Activated CD4-positive, alpha-beta T cell treated with anti-CD3 and anti-CD28 coated beads, Interleukin-2, amount 50 U/mL, for 48 hours (primary cell): ENCODE results near the gene WDHD1.
"Not testable (repeated sequence)": the region's sequence is repeated elsewhere in the genome, so short reads cannot be mapped to it uniquely, and the experiment has no call there.

Experiments
- DNase-seq, 2 experiments: peaks; one replicate each; pipeline ENCODE4 v3.0.0-alpha.2; 2020

The WDHD1 gene

DNA sequence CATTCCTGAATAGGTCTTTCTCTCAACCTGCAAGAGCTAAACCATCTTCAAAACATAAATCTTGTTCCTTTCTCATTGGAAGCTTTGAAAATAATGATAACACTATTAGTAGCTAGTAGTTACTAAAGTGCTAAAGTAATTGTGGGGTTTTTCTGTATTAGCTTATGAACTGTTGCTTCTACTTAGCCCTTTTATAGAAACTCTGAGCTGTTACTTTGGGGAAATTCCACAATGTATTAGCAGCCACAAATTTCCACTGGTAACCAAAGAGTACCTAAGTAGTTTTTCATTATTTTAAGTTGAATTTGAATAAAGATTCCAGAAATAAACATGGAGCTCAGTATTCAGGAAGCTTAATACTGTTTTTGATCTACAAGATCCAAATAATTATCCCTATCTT lies 18.2 kb upstream of the WDHD1 start:
- DNase-seq = no peak

DNA sequence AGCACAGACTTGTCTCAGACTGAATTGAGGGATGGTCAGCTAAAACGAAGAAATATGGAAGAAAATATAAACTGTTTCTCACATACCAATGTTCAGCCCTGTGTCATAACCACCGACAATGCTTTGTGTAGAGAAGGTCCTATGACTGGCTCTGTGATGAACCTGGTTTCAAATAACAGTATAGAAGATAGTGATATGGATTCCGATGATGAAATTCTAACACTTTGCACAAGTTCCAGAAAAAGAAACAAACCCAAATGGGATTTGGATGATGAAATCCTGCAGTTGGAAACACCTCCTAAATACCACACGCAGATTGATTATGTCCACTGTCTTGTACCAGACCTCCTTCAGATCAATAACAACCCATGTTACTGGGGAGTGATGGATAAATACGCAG lies 16.6 kb upstream of the WDHD1 start:
- DNase-seq = no peak

DNA sequence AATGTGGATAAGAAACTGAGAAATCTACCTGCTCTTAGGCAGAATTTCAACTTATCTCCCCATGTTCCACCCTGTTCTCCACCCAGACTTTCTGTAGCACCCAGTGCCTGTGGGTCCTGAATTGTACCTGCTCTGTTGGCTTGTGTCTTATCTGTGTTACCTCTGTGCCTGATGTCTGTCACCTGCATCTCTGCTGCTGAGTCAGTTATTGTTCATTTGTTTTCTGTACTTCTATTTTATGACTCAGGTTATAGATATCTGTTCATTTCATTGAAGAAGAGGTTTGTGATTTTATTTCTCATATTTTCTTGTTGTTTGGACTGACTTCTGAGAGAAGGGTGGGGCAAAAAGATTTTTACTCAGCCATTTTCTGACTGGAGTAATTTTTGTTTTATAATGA lies 11.8 kb upstream of the WDHD1 start:
- no peak for DNase-seq

DNA sequence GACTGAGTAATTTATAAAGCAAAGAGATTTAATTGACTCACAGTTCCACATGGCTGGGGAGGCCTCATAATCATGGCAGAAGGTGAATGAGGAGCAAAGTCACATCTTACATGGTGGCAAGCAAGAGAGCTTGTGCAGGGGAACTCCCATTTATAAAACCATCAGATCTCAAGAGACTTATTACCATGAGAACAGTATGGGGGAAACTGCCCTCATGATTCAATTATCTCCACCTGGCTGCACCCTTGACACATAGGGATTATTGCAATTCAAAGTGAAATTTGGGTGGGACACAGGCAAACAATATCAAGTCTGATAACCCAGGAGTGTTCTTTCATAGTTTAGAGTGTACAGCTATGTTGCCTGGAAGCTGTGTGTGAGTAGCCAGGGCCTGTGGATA lies 11.1 kb upstream of the WDHD1 start:
- DNase-seq = not testable (repeated sequence)

DNA sequence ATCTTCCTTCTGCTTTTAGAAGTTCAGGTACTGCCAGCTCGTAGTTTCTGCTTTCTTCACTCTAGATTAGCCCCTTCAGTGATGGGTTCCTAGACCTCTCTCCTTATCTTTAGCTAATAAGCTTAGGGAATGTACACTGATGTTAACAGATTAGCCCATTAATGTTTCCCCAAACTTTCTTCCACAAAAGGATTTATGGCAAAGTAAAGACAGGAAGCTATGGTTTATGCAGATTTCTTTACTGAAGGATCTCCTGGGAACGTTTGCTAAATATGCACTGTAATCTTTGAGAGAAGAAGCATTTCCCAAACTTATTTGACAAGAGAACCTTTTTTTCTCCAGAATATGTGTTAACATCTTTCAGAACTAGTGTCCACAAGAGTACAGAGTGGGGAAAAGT lies 4.3 kb upstream of the WDHD1 start:
- no peak for DNase-seq

DNA sequence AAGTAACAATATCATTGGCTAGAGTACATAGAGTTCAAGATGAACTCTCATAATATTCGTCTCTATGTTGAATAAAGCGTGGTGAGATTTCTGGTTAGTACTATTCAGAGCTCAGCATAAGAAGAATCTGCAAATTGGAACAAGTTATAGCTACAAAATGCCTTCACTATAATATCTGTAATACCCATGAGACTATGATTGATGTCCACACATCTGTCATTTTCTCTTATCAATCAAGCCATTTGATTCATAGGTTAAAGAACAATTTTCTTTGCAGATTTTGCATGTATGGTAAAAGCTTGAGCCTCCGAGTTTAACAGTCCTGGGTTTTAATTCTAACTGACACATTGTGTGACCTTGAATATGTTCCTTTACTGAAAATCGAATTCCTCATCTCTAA lies 1.6 kb upstream of the WDHD1 start:
- no peak for DNase-seq

DNA sequence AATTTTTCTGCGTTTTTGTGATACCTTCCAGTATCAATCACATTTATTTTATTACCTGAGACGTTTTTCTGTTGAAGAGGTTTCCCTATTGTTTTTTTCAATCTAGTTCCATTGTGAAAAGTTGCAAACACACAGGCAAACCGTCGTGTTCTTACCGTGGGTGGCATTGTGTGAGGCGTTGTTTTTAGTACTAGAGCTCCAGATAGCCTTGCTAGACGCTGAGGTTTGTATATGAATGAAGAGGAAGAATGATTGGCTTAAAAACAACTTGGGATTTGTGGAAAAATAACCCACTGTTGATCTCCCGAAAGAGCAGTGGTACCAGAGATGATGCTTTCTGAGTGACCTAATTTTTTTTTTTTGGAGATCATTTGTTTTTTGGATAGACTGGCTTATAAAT lies 1.2 kb upstream of the WDHD1 start:
- no peak for DNase-seq

DNA sequence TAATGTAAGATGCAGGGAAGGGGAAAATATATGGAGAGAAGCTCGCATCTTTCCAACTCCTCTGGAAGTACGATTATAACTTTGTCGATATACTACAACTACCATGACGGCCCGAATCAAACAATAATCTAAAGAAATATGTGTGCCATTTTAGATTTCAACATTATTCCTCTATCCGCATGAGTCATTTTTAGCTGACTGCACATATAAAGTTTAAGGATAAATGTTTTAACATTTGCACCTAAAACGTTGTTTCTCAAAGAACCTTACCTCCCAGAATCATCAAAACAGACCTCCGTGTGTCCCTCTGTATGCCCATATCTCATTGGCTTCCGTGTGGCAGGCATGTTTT lies 482 bp downstream of the WDHD1 start:
- DNase-seq = no peak

DNA sequence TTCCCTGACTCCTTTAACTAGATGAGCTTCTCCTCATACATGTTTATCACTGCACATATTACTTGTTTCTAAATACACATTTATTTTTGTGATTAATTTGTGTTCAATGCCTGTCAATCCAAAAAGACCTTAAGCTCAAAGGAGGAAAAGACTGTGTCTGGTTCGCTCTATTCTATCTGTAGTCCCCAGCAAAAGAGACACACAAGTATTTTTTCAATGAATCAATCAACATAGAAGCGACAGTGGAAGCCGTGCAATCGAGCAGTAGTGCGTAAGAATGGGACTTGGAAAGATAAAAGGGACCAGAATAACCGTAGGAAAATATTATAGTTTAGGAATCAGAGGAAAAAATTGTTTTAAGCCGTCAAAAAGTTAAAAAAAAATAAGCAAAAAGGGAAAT lies 951 bp downstream of the WDHD1 start:
- no peak for DNase-seq

DNA sequence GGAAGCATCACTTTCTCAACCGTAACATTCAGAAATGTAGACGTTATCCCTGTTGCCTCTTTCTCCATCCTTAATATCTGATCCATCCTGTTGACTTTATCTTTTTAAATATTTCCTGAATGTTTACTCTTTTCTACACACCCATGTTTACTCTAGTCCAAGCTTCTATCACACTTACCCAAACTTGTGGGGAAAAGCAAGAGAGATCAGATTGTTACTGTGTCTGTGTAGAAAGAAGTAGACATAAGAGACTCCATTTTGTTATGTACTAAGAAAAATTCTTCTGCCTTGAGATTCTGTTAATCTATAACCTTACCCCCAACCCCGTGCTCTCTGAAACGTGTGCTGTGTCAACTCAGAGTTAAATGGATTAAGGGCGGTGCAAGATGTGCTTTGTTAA lies 2.5 kb downstream of the WDHD1 start:
- not testable (repeated sequence) for DNase-seq

DNA sequence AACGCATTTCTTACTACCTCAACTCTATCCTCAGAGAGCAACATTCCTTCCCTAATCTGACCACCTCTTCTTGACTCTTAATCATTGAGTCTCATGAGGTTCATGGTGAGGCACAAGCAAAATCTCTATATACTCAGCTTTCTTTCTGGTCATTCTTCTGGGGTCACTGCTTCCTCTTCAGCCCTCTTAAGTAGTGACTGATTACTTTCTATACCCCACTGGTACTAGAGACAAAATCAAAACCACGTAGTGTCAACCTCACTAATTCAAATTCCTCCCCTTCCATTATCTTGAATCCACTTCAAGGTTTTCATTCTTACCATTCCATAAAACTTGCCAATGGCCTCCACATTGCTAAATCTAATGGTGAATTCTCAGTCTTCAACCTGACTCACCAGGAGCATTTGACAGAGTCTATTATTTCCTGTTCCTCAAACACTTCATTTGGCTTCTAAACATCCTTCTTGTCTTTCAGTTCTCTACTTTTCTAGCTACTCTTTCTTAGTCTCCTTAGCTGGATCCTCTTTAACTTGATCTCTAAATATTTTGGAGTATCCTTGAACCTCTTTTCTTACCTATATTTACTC lies 6.8 kb downstream of the WDHD1 start:
- no peak for DNase-seq

DNA sequence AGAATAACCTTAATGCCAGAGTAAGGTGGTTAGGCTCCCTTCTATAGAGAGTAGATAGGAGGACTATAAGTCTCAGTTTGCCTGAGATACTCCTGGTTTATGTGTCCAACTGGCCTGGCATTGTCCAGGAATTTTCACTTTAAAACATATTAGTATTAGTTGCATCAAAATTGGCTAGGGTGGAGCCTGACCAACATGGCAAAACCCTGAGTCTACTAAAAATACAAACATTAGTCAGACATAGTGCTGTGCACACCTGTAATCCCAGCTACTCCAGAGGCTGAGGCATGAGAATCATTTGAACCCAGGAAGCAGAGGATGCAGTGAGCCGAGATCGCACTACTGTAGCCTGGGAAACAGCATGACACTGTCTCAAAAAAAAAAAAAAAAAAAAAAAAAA lies 11.9 kb downstream of the WDHD1 start:
- DNase-seq = no peak

DNA sequence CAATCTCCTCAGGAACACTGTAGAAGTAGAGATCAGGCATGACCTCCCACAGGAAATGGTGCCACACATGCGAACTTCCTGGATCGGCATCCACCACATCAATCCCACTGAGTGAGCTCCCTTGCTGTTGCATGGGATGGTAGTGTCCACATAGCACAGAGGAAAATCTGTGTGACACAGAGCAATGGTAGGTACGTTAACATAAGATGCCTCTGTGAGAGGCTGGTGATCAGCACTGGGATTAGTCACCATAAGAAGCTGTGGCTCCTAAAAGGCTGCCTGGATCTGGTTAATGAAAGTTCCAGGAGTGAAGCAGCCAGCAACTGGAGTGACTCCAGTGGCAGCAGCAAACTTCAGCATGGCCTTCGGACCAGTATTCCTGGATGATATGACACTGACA lies 21.8 kb downstream of the WDHD1 start:
- no peak for DNase-seq

DNA sequence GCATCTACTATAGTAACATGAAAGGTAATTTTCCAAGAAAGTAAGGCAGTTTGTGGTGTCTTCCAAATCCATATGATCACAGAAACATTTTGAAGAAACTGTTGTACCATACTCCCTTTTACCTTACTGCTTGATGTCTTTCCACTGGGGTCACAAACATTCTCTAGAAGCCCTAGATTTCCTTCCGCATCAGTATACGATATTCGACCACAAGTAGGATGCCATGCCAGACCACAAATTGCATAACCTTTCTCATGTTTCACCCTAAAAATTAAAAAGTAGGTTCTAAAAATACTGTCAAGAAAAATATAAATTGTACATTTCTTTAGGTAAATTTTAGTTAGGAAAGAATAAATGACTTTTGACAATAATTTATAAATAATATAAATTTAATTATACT lies 26.5 kb downstream of the WDHD1 start:
- no peak for DNase-seq

DNA sequence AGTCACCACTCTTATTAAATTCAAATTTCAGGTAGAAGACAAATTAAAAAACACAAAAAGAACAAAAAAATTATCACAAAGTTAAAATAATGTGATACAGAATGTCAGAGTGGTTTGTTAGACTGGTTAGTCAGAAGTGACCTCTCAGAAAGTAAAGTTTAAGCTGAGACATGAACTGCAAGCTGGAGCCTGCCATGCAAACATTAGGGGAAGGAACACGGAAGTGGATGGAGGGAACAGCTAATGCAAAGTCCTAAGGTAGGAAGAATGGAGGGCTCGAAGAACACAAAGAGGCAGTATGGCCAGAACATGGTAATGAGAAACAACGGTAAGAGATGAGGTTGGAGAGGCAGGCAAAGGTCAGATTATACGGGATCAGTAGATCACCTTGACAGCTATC lies 41.7 kb downstream of the WDHD1 start:
- no peak for DNase-seq

DNA sequence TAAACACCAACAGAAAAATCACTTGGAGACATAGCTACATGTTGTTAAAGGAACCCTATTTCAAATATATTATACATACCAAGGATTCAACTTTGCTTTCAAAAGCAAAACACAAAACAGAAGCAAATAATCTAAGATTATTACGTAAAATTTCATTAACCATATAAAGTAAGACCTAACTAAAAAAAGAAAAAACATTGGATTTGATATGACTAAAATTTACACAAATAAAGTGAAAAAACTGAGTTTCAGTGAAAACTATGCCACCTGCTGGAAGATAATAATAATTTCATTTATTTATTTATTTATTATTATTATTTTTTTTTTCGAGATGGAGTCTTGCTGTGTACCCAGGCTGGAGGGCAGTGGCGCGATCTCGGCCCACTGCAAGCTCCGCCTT lies 45.2 kb downstream of the WDHD1 start:
- DNase-seq = no peak

DNA sequence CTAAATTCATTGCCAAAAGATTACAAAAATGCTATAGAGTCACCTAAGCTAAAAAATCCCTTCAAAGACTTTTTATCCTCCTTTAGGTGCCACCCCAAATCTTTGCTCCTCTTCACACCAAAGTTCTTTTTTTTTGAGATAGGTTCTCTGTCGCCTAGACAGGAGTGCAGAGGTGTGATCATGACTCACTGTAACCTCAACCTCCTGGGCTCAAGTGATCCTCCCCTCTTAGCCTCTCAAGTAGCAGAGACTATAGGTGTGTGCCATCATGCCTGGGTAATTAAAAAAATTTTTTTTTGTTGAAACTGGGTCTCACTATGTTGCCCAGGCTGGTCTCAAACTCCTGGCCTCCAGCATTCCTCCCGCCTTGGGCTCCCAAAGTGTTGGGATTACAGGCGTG lies 47.9 kb downstream of the WDHD1 start:
- no peak for DNase-seq

DNA sequence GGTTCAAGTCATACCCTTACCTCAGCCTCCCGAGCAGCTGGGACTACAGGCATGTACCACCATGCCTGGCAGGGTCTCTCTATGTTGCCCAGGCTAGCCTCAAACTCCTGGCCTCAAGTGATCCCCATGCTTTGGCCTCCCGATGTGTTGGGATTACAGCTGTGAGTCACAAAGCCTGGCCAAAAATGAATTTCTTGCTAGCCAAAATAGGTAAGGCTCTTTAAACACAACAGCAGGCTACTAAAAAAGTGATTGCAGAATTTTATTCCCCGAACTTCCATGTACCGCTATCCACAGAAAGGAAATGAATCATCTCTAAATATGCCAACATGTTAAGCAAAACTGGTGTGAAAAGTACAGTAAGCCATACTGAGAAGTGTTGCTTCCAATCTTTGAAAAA lies 50.6 kb downstream of the WDHD1 start:
- no peak for DNase-seq

DNA sequence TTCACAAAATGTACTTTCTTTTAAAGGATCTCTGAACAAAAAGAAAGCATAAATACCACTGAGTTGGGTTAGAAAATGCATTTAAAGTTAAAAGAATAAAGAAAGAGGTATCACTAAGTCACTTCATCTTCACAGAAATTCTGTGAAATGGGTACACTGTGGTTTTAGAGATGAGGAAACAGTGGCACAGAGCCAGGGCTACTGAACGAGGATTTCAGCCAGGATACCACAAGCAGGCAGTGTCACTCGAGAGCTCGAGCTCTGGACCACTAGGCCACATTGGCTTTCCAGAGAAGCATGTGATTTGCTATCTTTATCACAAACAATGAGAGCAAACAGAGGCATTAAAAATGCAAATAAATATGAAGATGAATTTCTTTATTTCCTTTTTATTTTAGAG lies 51.0 kb downstream of the WDHD1 start:
- no peak for DNase-seq

DNA sequence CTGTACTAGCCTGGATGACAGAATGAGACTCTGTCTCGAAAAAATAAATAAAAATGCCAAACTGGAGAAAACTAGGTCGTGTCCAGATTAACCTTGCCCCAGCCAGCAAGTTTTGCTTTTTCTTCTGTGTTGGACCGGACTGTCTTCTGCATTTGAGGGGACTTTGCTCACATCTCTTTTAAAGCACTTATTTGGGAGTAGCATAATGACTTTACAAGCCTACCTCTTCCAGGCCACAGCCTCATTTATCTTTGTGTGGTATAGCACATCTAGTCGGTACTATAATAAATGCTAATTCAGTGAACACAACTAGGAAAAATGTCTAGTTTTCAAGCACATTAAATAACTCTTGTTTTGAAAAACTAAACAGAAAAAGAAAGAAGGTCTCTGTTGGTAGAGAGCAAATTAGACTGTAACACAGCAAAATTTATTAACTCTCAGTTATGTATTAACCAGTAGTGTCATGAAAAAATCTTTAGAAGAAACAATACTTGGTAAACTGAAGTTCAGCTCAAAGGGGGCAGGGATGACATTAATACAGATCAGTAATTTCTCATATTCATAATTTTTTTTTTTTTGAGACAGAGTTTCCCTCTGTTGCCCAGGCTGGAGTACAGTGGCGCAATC lies 52.0 kb downstream of the WDHD1 start:
- no peak for DNase-seq

DNA sequence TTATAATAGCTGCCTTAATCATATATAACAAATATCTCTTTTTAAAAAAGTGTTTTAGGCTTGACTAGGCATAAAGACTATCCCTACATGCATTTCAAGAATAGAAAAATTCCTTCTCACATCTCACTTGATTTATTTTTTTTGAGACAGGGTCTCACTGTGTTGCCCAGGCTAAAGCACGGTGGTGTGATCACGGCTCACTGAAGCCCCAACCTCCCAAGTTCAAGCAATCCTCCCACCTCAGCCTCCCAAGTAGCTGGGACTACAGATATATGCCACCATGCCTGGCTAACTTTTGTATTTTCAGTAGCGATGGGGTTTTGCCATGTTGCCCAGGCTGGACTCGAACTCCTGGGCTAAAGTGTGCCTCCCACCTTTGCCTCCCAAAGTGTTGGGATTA lies 59.4 kb downstream of the WDHD1 start:
- no peak for DNase-seq

DNA sequence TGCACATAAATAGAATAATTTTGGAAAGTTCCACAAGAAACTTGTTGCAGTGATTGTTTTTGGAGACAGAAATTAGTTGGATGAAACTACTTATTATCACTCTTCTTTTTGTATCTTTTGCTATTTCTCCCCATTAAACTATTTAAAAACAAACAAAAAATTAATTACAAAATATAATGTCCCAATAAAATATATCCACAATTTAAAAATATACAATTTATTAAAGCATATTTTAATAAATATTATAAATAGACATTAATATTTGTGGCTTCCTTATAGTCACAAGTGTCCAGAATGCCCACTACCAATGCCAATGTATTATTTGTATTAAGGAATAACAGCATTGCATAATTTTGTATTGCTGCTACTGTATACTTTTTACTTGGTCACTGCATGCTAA lies 71.8 kb downstream of the WDHD1 start:
- DNase-seq = no peak

DNA sequence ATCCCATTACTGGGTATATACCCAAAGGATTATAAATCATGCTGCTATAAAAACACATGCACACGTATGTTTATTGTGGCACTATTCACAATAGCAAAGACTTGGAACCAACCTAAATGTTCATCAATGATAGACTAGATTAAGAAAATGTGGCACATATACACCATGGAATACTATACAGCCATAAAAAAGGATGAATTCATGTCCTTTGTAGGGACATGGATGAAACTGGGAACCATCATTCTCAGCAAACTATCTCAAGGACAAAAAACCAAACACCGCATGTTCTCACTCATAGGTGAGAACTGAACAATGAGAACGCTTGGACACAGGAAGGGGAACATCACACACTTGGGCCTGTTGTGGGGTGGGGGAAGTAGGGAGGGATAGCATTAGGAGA lies 73.3 kb downstream of the WDHD1 start:
- DNase-seq = not testable (repeated sequence)

DNA sequence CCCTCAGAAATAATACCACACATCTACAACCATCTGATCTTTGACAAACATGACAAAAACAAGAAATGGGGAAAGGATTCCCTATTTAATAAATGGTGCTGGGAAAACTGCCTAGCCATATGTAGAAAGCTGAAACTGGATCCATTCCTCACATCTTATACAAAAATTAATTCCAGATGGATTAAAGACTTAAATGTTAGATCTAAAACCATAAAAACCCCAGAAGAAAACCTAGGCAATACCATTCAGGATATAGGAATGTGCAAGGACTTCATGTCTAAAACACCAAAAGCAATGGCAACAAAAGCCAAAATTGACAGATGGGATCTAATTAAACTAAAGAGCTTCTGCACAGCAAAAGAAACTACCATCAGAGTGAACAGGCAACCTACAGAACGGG lies 74.1 kb downstream of the WDHD1 start:
- DNase-seq = not testable (repeated sequence)

DNA sequence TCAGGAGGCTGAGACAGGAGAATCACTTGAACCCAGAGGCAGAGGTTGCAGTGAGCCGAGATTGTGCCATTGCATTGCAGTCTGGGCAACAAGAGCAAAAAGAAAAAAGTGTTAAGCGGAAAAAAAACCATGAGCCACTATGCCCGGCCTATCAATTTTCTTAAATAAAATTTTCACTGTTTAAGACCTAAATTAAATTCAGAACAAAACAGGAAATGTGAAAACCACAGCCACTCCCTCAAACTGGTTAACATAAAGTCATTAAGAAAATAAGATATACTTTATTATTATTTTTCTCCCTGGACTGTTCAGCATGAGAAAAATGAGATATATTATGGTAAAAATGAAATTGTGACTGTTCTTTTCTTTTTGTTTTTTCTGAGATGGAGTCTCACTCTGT lies 79.7 kb downstream of the WDHD1 start:
- no peak for DNase-seq

DNA sequence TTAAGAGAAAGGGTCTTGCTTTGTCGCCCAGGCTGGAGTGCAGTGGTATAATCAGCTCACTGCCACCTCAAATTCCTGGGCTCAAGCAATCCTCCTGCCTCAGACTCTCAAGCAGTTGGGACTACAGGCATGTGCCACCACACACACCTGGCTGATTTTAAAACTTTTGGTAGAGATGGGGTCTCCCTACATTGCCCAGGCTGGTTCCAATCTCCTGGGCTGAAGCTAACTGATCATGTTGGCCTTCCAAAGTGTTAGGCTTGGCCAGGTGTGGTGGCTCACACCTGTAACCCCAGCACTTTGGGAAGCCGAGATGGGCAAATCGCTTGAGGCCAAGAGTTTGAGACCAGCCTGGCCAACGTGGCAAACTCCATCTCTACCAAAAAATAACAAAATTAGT lies 80.4 kb downstream of the WDHD1 start:
- DNase-seq = no peak
